ENCODE data around the gene WDR27.
"Not testable (repeated sequence)": the region's sequence is repeated elsewhere in the genome, so short reads cannot be mapped to it uniquely, and the experiment has no call there.

The WDR27 gene

DNA sequence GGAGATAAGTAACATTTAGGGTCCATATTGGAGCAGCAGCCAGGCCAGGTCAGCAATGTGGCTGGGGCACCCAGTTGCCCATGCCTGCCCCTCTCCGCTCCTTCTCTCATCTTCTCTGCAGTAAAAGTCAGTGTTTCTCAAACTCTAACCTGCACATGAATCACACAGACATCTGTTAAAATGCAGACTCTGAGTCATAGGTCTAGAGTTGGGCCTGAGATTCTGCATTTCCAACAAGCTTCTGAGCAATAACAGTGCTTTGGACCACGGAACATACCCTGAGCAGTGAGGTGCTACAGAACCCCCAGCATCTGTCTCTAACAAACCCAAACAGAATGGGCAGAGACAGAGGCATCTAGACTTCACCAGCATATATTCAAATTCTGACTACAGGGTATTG is 12.3 kb upstream of the WDR27 start:
- Histone ChIP-seq H3K4me1 (ENCODE audit: control insufficient read depth in 5 of 5, insufficient read depth in 5 of 5, low read length in 5 of 5) (no peaks in the 10 kb centered on the region), H3K9me3 (ENCODE audit: control insufficient read depth in 5 of 5, low read length in 5 of 5) (no peaks in the 10 kb centered on the region), H3K4me3 (ENCODE audit: low read depth in 1 of 5, low read length in 5 of 5) (no peak overlapping the region), H3K27ac (ENCODE audit: low read depth, low read length) (no peak overlapping the region), H3K27me3 (ENCODE audit: control insufficient read depth in 5 of 5, insufficient read depth in 4 of 5, low read length in 5 of 5) (no peaks in the 10 kb centered on the region), H3K9ac (ENCODE audit: low read length in 5 of 5) (no peak overlapping the region), H3K36me3 (ENCODE audit: control insufficient read depth in 5 of 5, insufficient read depth in 5 of 5, low read length in 5 of 5) (peaks cover 31 to 57% (median 48%) of the 10 kb centered on the region in 5 donors)

- H3K36me3 ChIP-seq (ENCODE audit: control insufficient read depth in 5 of 5, insufficient read depth in 5 of 5, low read length in 5 of 5): peaks cover 30 to 46% (median 39%) of the 10 kb centered on the region in 5 donors
- H3K4me3 ChIP-seq (ENCODE audit: low read depth in 1 of 5, low read length in 5 of 5): no peak overlapping the region
- no peaks in the 10 kb centered on the region for H3K9me3 ChIP-seq (ENCODE audit: control insufficient read depth in 5 of 5, low read length in 5 of 5)
- no peak overlapping the region for H3K9ac ChIP-seq (ENCODE audit: low read length in 5 of 5)
- H3K27ac ChIP-seq (ENCODE audit: low read depth, low read length): no peak overlapping the region
- H3K4me1 ChIP-seq (ENCODE audit: control insufficient read depth in 5 of 5, insufficient read depth in 5 of 5, low read length in 5 of 5): peaks cover 0 to 3% (median under 1%) of the 10 kb centered on the region in 5 donors
- no peaks in the 10 kb centered on the region for H3K27me3 ChIP-seq (ENCODE audit: control insufficient read depth in 5 of 5, insufficient read depth in 4 of 5, low read length in 5 of 5)
Observed at GRCh38 chr6:169710009-169710408, 8.2 kb upstream of the WDR27 start.

GRCh38 chr6:169709293-169709692 is 7.5 kb upstream of the WDR27 start:
- Histone ChIP-seq H3K27me3 (ENCODE audit: control insufficient read depth in 5 of 5, insufficient read depth in 4 of 5, low read length in 5 of 5) (no peaks in the 10 kb centered on the region), H3K4me1 (ENCODE audit: control insufficient read depth in 5 of 5, insufficient read depth in 5 of 5, low read length in 5 of 5) (peaks cover 0 to 9% (median 5%) of the 10 kb centered on the region in 5 donors), H3K4me3 (ENCODE audit: low read depth in 1 of 5, low read length in 5 of 5) (no peak overlapping the region), H3K9me3 (ENCODE audit: control insufficient read depth in 5 of 5, low read length in 5 of 5) (no peaks in the 10 kb centered on the region), H3K27ac (ENCODE audit: low read depth, low read length) (no peak overlapping the region), H3K36me3 (ENCODE audit: control insufficient read depth in 5 of 5, insufficient read depth in 5 of 5, low read length in 5 of 5) (peaks cover 26 to 43% (median 32%) of the 10 kb centered on the region in 5 donors), H3K9ac (ENCODE audit: low read length in 5 of 5) (no peak overlapping the region)

- H3K36me3 ChIP-seq (ENCODE audit: control insufficient read depth in 5 of 5, insufficient read depth in 5 of 5, low read length in 5 of 5): peaks cover 20 to 42% (median 25%) of the 10 kb centered on the region in 5 donors
- no peaks in the 10 kb centered on the region for H3K27me3 ChIP-seq (ENCODE audit: control insufficient read depth in 5 of 5, insufficient read depth in 4 of 5, low read length in 5 of 5)
- H3K27ac ChIP-seq (ENCODE audit: low read depth, low read length): no peak overlapping the region
- H3K9ac ChIP-seq (ENCODE audit: low read length in 5 of 5): peak overlapping the region in 1 of 5 donors; percentile 11
- peaks cover 6 to 24% (median 19%) of the 10 kb centered on the region in 5 donors for H3K4me1 ChIP-seq (ENCODE audit: control insufficient read depth in 5 of 5, insufficient read depth in 5 of 5, low read length in 5 of 5)
- H3K9me3 ChIP-seq (ENCODE audit: control insufficient read depth in 5 of 5, low read length in 5 of 5): no peaks in the 10 kb centered on the region
- no peak overlapping the region for H3K4me3 ChIP-seq (ENCODE audit: low read depth in 1 of 5, low read length in 5 of 5)
Observed at GRCh38 chr6:169707772-169708171, 5.9 kb upstream of the WDR27 start.

DNA sequence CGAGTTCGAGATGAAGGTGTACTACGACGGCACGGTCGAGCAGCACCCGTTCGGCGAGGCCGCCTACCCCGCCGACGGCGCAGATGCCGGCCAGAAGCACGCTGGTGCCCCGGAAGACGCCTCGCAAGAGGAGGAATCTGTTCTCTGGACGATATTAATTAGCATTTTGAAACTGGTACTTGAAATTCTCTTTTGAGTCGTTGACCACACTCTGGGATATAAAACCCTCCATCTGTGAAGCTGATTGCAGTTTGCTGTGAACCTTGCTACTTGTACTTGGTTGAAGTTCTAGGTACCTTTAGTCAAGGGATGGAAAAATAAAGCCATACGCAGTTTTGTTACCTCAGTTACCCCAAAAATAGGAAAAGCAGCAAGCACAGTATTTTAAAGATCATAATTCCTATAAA is 1.0 kb upstream of the WDR27 start:
- peak overlapping the region; percentile 38 to 99 (median 93) for H3K4me3 ChIP-seq (ENCODE audit: low read depth in 1 of 5, low read length in 5 of 5)
- H3K36me3 ChIP-seq (ENCODE audit: control insufficient read depth in 5 of 5, insufficient read depth in 5 of 5, low read length in 5 of 5): peaks cover 3 to 13% (median 11%) of the 10 kb centered on the region in 5 donors
- peak overlapping the region; percentile 92 for H3K27ac ChIP-seq (ENCODE audit: low read depth, low read length)
- peaks cover 6 to 46% (median 43%) of the 10 kb centered on the region in 5 donors for H3K4me1 ChIP-seq (ENCODE audit: control insufficient read depth in 5 of 5, insufficient read depth in 5 of 5, low read length in 5 of 5)
- no peaks in the 10 kb centered on the region for H3K9me3 ChIP-seq (ENCODE audit: control insufficient read depth in 5 of 5, low read length in 5 of 5)
- no peaks in the 10 kb centered on the region for H3K27me3 ChIP-seq (ENCODE audit: control insufficient read depth in 5 of 5, insufficient read depth in 4 of 5, low read length in 5 of 5)
- H3K9ac ChIP-seq (ENCODE audit: low read length in 5 of 5): peak overlapping the region; percentile 77 to 98 (median 94)

- no peaks in the 10 kb centered on the region for H3K9me3 ChIP-seq (ENCODE audit: control insufficient read depth in 5 of 5, low read length in 5 of 5)
- no peaks in the 10 kb centered on the region for H3K27me3 ChIP-seq (ENCODE audit: control insufficient read depth in 5 of 5, insufficient read depth in 4 of 5, low read length in 5 of 5)
- peaks cover 3 to 13% (median 8%) of the 10 kb centered on the region in 5 donors for H3K36me3 ChIP-seq (ENCODE audit: control insufficient read depth in 5 of 5, insufficient read depth in 5 of 5, low read length in 5 of 5)
- H3K9ac ChIP-seq (ENCODE audit: low read length in 5 of 5): peak overlapping the region; percentile 89 to 98 (median 94)
- H3K4me1 ChIP-seq (ENCODE audit: control insufficient read depth in 5 of 5, insufficient read depth in 5 of 5, low read length in 5 of 5): peaks cover 6 to 46% (median 43%) of the 10 kb centered on the region in 5 donors
- peak overlapping the region; percentile 92 for H3K27ac ChIP-seq (ENCODE audit: low read depth, low read length)
- H3K4me3 ChIP-seq (ENCODE audit: low read depth in 1 of 5, low read length in 5 of 5): peak overlapping the region; percentile 59 to 99 (median 93)
Observed at GRCh38 chr6:169701311-169701953, 397 bp downstream of the WDR27 start.

- H3K4me1 ChIP-seq (ENCODE audit: control insufficient read depth in 5 of 5, insufficient read depth in 5 of 5, low read length in 5 of 5): peaks cover 6 to 46% (median 43%) of the 10 kb centered on the region in 5 donors
- no peak overlapping the region for H3K9ac ChIP-seq (ENCODE audit: low read length in 5 of 5)
- peaks cover 2 to 8% (median 7%) of the 10 kb centered on the region in 5 donors for H3K36me3 ChIP-seq (ENCODE audit: control insufficient read depth in 5 of 5, insufficient read depth in 5 of 5, low read length in 5 of 5)
- no peaks in the 10 kb centered on the region for H3K9me3 ChIP-seq (ENCODE audit: control insufficient read depth in 5 of 5, low read length in 5 of 5)
- H3K27me3 ChIP-seq (ENCODE audit: control insufficient read depth in 5 of 5, insufficient read depth in 4 of 5, low read length in 5 of 5): no peaks in the 10 kb centered on the region
- H3K27ac ChIP-seq (ENCODE audit: low read depth, low read length): no peak overlapping the region
- no peak overlapping the region for H3K4me3 ChIP-seq (ENCODE audit: low read depth in 1 of 5, low read length in 5 of 5)
Observed at GRCh38 chr6:169700296-169700695, 1.5 kb downstream of the WDR27 start.

DNA sequence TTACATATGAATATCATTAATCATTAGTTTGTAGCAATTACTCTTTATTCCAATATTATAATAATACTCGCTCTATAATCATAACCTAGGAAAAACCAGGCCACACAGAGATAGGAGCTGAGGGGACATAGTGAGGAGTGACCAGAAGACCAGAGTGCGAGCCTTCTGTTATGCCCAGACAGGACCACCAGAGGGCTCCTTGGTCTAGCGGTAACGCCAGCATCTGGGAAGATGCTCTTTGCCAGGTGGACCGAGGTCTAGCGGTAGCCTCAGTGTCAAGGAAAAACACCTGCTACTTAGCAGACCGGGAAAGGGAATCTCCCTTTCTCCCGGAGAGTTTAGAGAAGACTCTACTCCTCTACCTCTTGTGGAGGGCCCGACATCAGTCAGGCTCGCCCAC is 4.7 kb downstream of the WDR27 start:
- H3K27me3 ChIP-seq (ENCODE audit: control insufficient read depth in 5 of 5, insufficient read depth in 4 of 5, low read length in 5 of 5); H3K9me3 ChIP-seq (ENCODE audit: control insufficient read depth in 5 of 5, low read length in 5 of 5); H3K27ac ChIP-seq (ENCODE audit: low read depth, low read length): not testable (repeated sequence)

DNA sequence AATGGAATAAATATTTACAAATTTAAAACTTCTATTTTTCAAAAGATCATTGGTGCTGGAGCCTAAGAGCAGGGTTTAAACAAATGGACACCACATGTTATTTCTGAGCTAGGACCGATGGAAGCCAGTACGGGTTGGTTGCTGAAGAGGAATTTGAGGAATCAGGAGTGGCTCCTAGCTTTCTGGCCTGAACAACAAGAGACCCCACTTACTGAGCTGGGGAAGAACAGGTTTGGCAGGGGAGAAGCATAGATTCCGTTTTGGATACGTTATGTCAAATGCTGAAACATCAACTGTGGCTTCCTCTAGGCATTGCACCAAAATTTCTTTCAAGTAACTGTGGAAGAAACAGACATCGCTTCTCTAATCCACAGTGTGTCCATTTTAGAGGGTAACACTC is 6.7 kb downstream of the WDR27 start:
- Histone ChIP-seq H3K4me3 (ENCODE audit: low read depth in 1 of 5, low read length in 5 of 5) (no peak overlapping the region), H3K9me3 (ENCODE audit: control insufficient read depth in 5 of 5, low read length in 5 of 5) (peaks cover 0 to 3% (median 0%) of the 10 kb centered on the region in 5 donors), H3K4me1 (ENCODE audit: control insufficient read depth in 5 of 5, insufficient read depth in 5 of 5, low read length in 5 of 5) (peaks cover 0 to 8% (median 0%) of the 10 kb centered on the region in 5 donors), H3K9ac (ENCODE audit: low read length in 5 of 5) (no peak overlapping the region), H3K27me3 (ENCODE audit: control insufficient read depth in 5 of 5, insufficient read depth in 4 of 5, low read length in 5 of 5) (no peaks in the 10 kb centered on the region), H3K36me3 (ENCODE audit: control insufficient read depth in 5 of 5, insufficient read depth in 5 of 5, low read length in 5 of 5) (peaks cover 0 to 4% (median 0%) of the 10 kb centered on the region in 5 donors), H3K27ac (ENCODE audit: low read depth, low read length) (no peak overlapping the region)

More for the DNA sequence above, 4.7 kb downstream of the WDR27 start:
- not testable (repeated sequence) for H3K36me3 ChIP-seq (ENCODE audit: control insufficient read depth in 5 of 5, insufficient read depth in 5 of 5, low read length in 5 of 5); H3K4me3 ChIP-seq (ENCODE audit: low read depth in 1 of 5, low read length in 5 of 5); H3K9ac ChIP-seq (ENCODE audit: low read length in 5 of 5)
- H3K4me1 ChIP-seq (ENCODE audit: control insufficient read depth in 5 of 5, insufficient read depth in 5 of 5, low read length in 5 of 5): peaks cover 0 to 22% (median 14%) of the 10 kb centered on the region in 5 donors

DNA sequence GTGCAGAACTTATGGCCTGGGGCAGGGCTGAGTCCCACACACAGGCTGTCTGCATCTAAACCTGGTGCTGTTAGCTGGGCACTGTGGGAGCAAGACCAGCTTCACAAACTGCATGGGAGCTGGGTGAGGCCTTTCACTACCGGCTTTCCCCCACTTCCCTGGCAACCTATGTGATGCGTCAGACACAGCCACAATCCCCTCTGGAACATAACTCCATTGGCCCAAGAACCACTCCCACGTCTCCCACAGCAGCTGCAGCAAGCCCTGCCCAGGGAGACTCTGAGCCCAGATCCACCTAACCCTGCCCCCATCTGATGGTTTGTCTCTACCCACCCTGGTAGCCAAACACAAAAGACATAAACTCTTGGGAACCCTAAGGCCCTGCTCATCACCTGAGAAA is 9.3 kb downstream of the WDR27 start:
- H3K9ac ChIP-seq (ENCODE audit: low read length in 5 of 5): no peak overlapping the region
- H3K27me3 ChIP-seq (ENCODE audit: control insufficient read depth in 5 of 5, insufficient read depth in 4 of 5, low read length in 5 of 5): no peaks in the 10 kb centered on the region
- H3K36me3 ChIP-seq (ENCODE audit: control insufficient read depth in 5 of 5, insufficient read depth in 5 of 5, low read length in 5 of 5): peaks cover 2 to 8% (median 7%) of the 10 kb centered on the region in 5 donors
- no peak overlapping the region for H3K4me3 ChIP-seq (ENCODE audit: low read depth in 1 of 5, low read length in 5 of 5)
- H3K4me1 ChIP-seq (ENCODE audit: control insufficient read depth in 5 of 5, insufficient read depth in 5 of 5, low read length in 5 of 5): no peaks in the 10 kb centered on the region
- peaks cover 0 to 3% (median 0%) of the 10 kb centered on the region in 5 donors for H3K9me3 ChIP-seq (ENCODE audit: control insufficient read depth in 5 of 5, low read length in 5 of 5)
- H3K27ac ChIP-seq (ENCODE audit: low read depth, low read length): no peak overlapping the region

Measured in subcutaneous abdominal adipose tissue (tissue), 5 donors.